MCF 10A (cell line): Measurements from ENCODE around the gene FMNL2. TPM values are rescaled to one million over a fixed set of nuclear protein-coding genes. Genes with fewer than 3 reads are reported as not detected.

ENCODE experiments used
- BruUV-seq: library from RNA; stranded (reverse); fragments of 400-500 nt; replicated peaks from 2 replicates; lab custom pipeline; 2021; lab: Mats Ljungman, UMichigan
- CTCF ChIA-PET: fragments of 300-600 bp; sonication (Branson Sonifier 250); formaldehyde crosslinking; extraction: SDS; loops from one replicate; lab custom pipeline; 2021; ENCODE audit warnings: antibody characterized with exemption, inconsistent platforms; lab: Yijun Ruan, JAX
- POLR2A ChIA-PET: fragments of 300-600, 350-650 bp; sonication (Branson Sonifier 250); formaldehyde crosslinking; extraction: SDS; loops from one replicate; lab custom pipeline; 2020; ENCODE audit warnings: antibody characterized with exemption, inconsistent platforms; lab: Yijun Ruan, JAX
- DNase-seq: peaks from one replicate; pipeline ENCODE4 v3.0.0-alpha.2; 2018; ENCODE audit not compliant: unreplicated experiment
- H3K27ac Mint-ChIP-seq: one replicate; pipeline ENCODE4 v1.8.0; 2022; ENCODE audit warnings: mild to moderate bottlenecking, low read depth, mixed read lengths; ENCODE audit not compliant: unreplicated experiment
- H3K27me3 Mint-ChIP-seq: one replicate; pipeline ENCODE4 v1.8.0; 2022; ENCODE audit warnings: mixed read lengths; ENCODE audit not compliant: insufficient read depth, unreplicated experiment
- H3K36me3 Mint-ChIP-seq: one replicate; pipeline ENCODE4 v1.8.0; 2022; ENCODE audit warnings: mild to moderate bottlenecking, moderate library complexity, mixed read lengths; ENCODE audit not compliant: insufficient read depth, unreplicated experiment
- H3K4me1 Mint-ChIP-seq: one replicate; pipeline ENCODE4 v1.8.0; 2022; ENCODE audit warnings: mixed read lengths; ENCODE audit not compliant: insufficient read depth, unreplicated experiment
- H3K4me3 Mint-ChIP-seq: one replicate; pipeline ENCODE4 v1.8.0; 2022; ENCODE audit warnings: mild to moderate bottlenecking, moderate library complexity, mixed read lengths; ENCODE audit not compliant: unreplicated experiment
- H3K9me3 Mint-ChIP-seq: one replicate; pipeline ENCODE4 v1.8.0; 2022; ENCODE audit warnings: mixed read lengths; ENCODE audit not compliant: unreplicated experiment
- CTCF ChIP-seq: fragments of 200-600 bp; IDR thresholded peaks from one replicate; pipeline ENCODE4 v1.8.0; 2022; ENCODE audit warnings: antibody characterized with exemption, mild to moderate bottlenecking; ENCODE audit not compliant: unreplicated experiment
- intact Hi-C: fragments of 100-400 bp; cut with micrococcal nuclease; formaldehyde crosslinking; loops from 2 replicates; pipeline ENCODE4 v1.14.1; 2022
- total RNA-seq: library from RNA; stranded (reverse); gene quantifications from 2 replicates; pipeline ENCODE4 v1.2.3, GENCODE V29; 2022

FMNL2 gene
- total RNA-seq, 1 experiment from 2014 or later: 76.5 TPM

- Mint-ChIP-seq H3K9me3 (no peaks in the 10 kb centered on the region), H3K4me3 (no peak overlapping the region), H3K36me3 (peaks cover 60% of the 10 kb centered on the region), H3K27ac (peak overlapping the region; percentile 51), H3K4me1 (no peaks in the 10 kb centered on the region), H3K27me3 (no peaks in the 10 kb centered on the region)
- no peak for DNase-seq
- CTCF ChIA-PET: interaction anchor here (1.1 to 3.2 kb wide), 3 partner anchors 13 to 432 kb away, joined by 3 to 21 read pairs (median 4); no protein-coding TSS in a partner anchor
- TF ChIP-seq CTCF: no peak
- BruUV-seq: no TSS peak
- POLR2A ChIA-PET: no interaction called here
- intact Hi-C loops: no loop called here
These were observed 287.2 kb downstream of the FMNL2 start for GRCh38 chr2:152622219-152622618.

GRCh38 chr2:152623076-152623740 is 288.2 kb downstream of the FMNL2 start:
- no peaks in the 10 kb centered on the region for H3K4me1 Mint-ChIP-seq
- H3K27me3 Mint-ChIP-seq: no peaks in the 10 kb centered on the region
- BruUV-seq: no TSS peak
- intact Hi-C loops: no loop called here
- peaks cover 57% of the 10 kb centered on the region for H3K36me3 Mint-ChIP-seq
- no peaks in the 10 kb centered on the region for H3K9me3 Mint-ChIP-seq
- DNase-seq: no peak
- ChIA-PET POLR2A (no interaction called here), CTCF (interaction anchor here (1.1 to 1.4 kb wide), 2 partner anchors 12 to 434 kb away, joined by 7 read pairs; no protein-coding TSS in a partner anchor)
- H3K4me3 Mint-ChIP-seq: no peak overlapping the region
- TF ChIP-seq CTCF: no peak
- H3K27ac Mint-ChIP-seq: peak overlapping the region; percentile 51

- CTCF ChIA-PET: interaction anchor here (1.1 to 1.4 kb wide), 2 partner anchors 12 to 434 kb away, joined by 7 read pairs; no protein-coding TSS in a partner anchor
- intact Hi-C loops: no loop called here
- POLR2A ChIA-PET: no interaction called here
These were observed 288.8 kb downstream of the FMNL2 start for GRCh38 chr2:152623775-152624174.

More at GRCh38 chr2:152623775-152624174, 288.8 kb downstream of the FMNL2 start:
- Mint-ChIP-seq H3K36me3 (peaks cover 57% of the 10 kb centered on the region), H3K9me3 (no peaks in the 10 kb centered on the region), H3K4me1 (no peaks in the 10 kb centered on the region), H3K27ac (no peak overlapping the region), H3K27me3 (no peaks in the 10 kb centered on the region), H3K4me3 (no peak overlapping the region)
- no peak for DNase-seq
- no TSS peak for BruUV-seq
- no peak for TF ChIP-seq CTCF
